Activated CD4-positive, CD25-positive, alpha-beta regulatory T cell treated with anti-CD3 and anti-CD28 coated beads, Interleukin-2, amount 50 U/mL, for 16 hours (primary cell): Measurements from ENCODE around the gene EEFSEC.
"Not testable (repeated sequence)": the region's sequence is repeated elsewhere in the genome, so short reads cannot be mapped to it uniquely, and the experiment has no call there.

Source experiments
- DNase-seq: peaks from one replicate; pipeline ENCODE4 v3.0.0-alpha.2; 2020; ENCODE audit warnings: low read depth, low spot score

Gene EEFSEC

GRCh38 chr3:128152419-128153155 lies 694 bp upstream of the EEFSEC start:
- no peak for DNase-seq

- not testable (repeated sequence) for DNase-seq
These were observed 1.1 kb downstream of the EEFSEC start for GRCh38 chr3:128154354-128154753.

GRCh38 chr3:128155616-128156360 lies 2.5 kb downstream of the EEFSEC start:
- no peak for DNase-seq

- DNase-seq: no peak
These were observed 7.4 kb downstream of the EEFSEC start for GRCh38 chr3:128160661-128161060.

DNA sequence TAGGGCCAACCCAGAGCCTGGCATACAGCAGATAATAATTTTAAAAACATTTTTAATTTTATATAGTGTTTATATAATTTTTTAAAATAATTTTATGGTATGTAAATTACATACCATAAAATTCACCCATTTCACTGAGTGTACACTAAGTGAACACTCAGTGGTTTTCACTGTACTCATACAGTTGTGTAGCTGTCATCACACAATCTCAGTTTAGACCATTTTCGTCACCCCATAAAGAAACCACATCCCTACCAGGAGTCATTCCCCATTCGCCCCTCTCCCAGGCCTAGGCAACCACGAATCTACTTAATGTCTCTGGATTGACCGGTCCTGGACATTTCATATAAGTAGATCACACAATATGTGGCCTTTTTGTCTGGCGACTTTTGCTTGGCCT lies 10.2 kb downstream of the EEFSEC start:
- DNase-seq: no peak

GRCh38 chr3:128166971-128167453 lies 13.7 kb downstream of the EEFSEC start:
- no peak for DNase-seq

DNA sequence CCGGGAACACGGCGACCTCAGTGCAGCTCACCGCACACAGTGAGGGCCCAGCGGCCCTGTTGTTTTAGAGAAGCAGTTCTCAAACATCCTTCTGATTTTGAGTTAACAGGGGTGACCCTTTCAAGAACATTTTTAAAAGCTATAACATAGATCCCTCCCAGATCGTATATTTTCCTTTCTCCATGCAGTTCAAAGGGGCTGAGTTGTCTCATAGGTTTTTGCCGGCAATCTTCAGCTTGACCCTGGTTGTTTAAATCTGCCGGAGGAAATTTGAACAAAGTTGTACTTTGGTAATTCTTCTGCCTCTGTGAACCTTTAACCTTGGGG lies 14.3 kb downstream of the EEFSEC start:
- no peak for DNase-seq

GRCh38 chr3:128167973-128168674 lies 14.8 kb downstream of the EEFSEC start:
- DNase-seq: no peak

- DNase-seq: no peak
These were observed 15.6 kb downstream of the EEFSEC start for GRCh38 chr3:128168836-128169235.

- DNase-seq: no peak
These were observed 17.7 kb downstream of the EEFSEC start for GRCh38 chr3:128170866-128171516.

GRCh38 chr3:128173200-128173599 lies 19.9 kb downstream of the EEFSEC start:
- no peak for DNase-seq

DNA sequence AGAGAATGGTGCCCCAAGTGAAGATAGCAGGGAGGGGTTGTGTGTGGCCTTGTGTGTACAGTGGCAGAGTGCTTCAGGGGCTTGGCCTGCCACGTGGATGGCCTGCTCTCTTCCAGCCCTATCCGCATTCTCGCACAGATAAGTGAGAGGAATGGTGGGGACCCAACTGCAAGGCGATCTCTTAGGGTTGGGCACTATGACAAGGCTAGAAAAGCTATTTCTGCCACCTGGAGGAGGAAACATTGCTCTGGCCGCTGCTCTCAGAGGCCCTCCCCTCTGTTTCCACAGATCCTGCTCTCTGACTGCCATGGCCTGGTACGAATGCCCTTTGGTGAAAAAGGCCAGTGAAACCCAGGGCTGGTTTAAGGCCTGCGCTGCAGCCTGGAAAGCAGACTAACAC lies 20.6 kb downstream of the EEFSEC start:
- DNase-seq: no peak

- no peak for DNase-seq
These were observed 21.7 kb downstream of the EEFSEC start for GRCh38 chr3:128174675-128175590.

GRCh38 chr3:128175768-128176167 lies 22.5 kb downstream of the EEFSEC start:
- no peak for DNase-seq

DNA sequence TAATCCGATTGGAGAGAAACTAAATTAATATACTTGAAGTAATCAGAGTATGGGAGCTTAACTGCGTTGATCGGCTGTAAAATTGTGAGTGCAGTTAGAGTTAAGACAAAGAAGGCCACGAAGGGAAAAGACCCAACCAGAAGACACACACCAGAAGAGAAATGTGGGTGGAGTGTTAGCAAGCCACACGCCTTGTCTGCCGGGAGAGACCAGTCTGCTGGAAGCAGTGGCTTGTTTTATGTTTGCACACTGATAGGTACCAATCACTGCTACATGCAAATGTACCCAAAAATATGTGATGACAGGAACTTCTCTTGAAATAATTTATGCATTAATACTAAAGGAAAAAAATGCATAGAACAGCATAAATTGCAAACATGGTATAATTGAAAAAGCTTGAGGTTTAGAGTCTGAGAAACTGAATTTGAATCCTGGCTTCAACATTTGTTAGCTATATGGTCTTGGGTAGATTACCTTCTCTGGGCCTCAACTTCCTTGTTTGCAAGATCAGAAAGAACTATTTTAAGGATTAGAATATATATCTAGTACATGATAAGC lies 23.1 kb downstream of the EEFSEC start:
- no peak for DNase-seq

DNA sequence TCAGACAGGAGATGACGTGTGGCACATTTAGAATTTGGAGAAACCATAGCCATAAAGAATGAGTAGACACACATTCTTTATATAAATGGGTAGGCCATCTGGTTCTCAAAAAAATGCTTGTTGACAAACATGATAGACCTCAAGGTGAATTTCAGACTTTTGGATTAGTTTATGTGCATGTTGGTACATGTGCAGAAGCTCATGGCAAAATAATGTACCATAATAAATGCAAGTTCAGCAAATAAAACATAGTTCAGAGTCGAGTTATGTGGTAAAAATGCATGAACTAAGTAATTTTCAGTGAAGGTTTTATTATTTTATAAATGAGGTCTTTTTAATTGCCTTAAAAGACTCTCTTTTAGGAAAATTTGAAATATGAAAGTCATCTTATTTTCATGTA lies 24.6 kb downstream of the EEFSEC start:
- no peak for DNase-seq

- no peak for DNase-seq
These were observed 25.7 kb downstream of the EEFSEC start for GRCh38 chr3:128178782-128179483.

- no peak for DNase-seq
These were observed 26.2 kb downstream of the EEFSEC start for GRCh38 chr3:128179484-128179819.

GRCh38 chr3:128180436-128180835 lies 27.2 kb downstream of the EEFSEC start:
- DNase-seq: no peak

DNA sequence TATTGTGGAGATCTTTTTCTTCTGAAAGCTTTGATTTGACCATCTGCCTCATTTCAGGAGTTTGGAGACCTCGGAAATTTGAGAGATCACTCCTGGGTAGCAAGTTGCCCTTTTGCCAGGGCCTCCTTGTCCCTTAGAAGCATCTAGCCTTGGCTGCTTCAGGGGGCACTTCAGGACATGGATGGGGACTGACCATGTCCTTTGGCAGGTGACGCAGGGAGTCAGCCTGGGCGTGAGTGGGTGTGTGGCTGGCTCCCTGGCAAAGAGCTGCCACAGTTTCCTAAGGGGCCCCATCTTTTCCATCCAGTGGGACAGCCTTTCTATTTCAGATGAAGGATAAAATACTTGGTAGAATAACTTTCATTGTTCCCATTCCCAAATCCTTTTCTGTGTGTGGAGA lies 27.6 kb downstream of the EEFSEC start:
- DNase-seq: no peak
